Chondrocyte (in vitro differentiated cells): Measurements from ENCODE around the gene KDM4B. TPM values are rescaled to one million over a fixed set of nuclear protein-coding genes. Genes with fewer than 3 reads are reported as not detected.
"Not testable (repeated sequence)": the region's sequence is repeated elsewhere in the genome, so short reads cannot be mapped to it uniquely, and the experiment has no call there.

Experiments used
- DNase-seq: peaks from one replicate; pipeline ENCODE4 v3.0.0; 2021; ENCODE audit warnings: mixed read lengths, low spot score
- H3K27ac Mint-ChIP-seq: one replicate; pipeline ENCODE4 v1.8.0; 2021; ENCODE audit warnings: mild to moderate bottlenecking, moderate library complexity, mixed read lengths; ENCODE audit not compliant: unreplicated experiment
- H3K27me3 Mint-ChIP-seq: 2 replicates; pipeline ENCODE4 v1.8.0; 2021; ENCODE audit warnings: low read depth, mixed read lengths
- H3K36me3 Mint-ChIP-seq: 2 replicates; pipeline ENCODE4 v1.8.0; 2021; ENCODE audit warnings: low read depth, mixed read lengths
- H3K4me1 Mint-ChIP-seq: 2 replicates; pipeline ENCODE4 v1.8.0; 2021; ENCODE audit warnings: low read depth, mild to moderate bottlenecking, mixed read lengths
- H3K4me3 Mint-ChIP-seq: one replicate; pipeline ENCODE4 v1.8.0; 2021; ENCODE audit warnings: mild to moderate bottlenecking, moderate library complexity, mixed read lengths; ENCODE audit not compliant: unreplicated experiment
- H3K9me3 Mint-ChIP-seq: 2 replicates; pipeline ENCODE4 v1.8.0; 2021; ENCODE audit warnings: low read depth, mixed read lengths
- total RNA-seq: library from RNA; stranded (reverse); gene quantifications from 3 replicates; pipeline ENCODE4 v1.2.1, GENCODE V29; 2021
- TF ChIP-seq, protein P1 (sequence below): fragments of 200-600 bp; sonication (generic); IDR thresholded peaks from 2 replicates; pipeline ENCODE4 v1.5.0; 2021; ENCODE audit warnings: antibody characterized with exemption, mild to moderate bottlenecking, moderate library complexity

Gene KDM4B
- total RNA-seq, 1 donor from 2014 or later, result 52.2 TPM

DNA sequence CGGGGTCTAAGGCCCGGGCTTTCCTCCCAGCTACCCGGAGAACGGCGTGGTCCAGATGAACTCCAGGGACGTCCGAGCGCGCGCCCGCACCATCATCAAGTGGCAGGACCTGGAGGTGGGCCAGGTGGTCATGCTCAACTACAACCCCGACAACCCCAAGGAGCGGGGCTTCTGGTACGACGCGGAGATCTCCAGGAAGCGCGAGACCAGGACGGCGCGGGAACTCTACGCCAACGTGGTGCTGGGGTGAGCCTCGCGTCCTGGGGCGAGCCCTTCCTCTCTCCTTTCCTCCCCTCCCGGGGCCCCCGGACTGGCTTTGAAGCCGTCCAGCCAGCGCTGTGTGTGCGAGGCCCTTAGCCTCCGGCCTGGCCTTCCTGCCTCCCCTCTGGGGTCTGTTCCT is 36.2 kb upstream of the KDM4B start:
- TF ChIP-seq, protein P1, sequence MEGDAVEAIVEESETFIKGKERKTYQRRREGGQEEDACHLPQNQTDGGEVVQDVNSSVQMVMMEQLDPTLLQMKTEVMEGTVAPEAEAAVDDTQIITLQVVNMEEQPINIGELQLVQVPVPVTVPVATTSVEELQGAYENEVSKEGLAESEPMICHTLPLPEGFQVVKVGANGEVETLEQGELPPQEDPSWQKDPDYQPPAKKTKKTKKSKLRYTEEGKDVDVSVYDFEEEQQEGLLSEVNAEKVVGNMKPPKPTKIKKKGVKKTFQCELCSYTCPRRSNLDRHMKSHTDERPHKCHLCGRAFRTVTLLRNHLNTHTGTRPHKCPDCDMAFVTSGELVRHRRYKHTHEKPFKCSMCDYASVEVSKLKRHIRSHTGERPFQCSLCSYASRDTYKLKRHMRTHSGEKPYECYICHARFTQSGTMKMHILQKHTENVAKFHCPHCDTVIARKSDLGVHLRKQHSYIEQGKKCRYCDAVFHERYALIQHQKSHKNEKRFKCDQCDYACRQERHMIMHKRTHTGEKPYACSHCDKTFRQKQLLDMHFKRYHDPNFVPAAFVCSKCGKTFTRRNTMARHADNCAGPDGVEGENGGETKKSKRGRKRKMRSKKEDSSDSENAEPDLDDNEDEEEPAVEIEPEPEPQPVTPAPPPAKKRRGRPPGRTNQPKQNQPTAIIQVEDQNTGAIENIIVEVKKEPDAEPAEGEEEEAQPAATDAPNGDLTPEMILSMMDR, result no peak
- peaks cover 10% of the 10 kb centered on the region for H3K36me3 Mint-ChIP-seq
- peaks cover 8% of the 10 kb centered on the region for H3K4me1 Mint-ChIP-seq
- no peak overlapping the region for H3K27ac Mint-ChIP-seq
- no peak for DNase-seq
- H3K4me3 Mint-ChIP-seq, result no peak overlapping the region
- H3K9me3 Mint-ChIP-seq, result no peaks in the 10 kb centered on the region
- H3K27me3 Mint-ChIP-seq, result no peaks in the 10 kb centered on the region

DNA sequence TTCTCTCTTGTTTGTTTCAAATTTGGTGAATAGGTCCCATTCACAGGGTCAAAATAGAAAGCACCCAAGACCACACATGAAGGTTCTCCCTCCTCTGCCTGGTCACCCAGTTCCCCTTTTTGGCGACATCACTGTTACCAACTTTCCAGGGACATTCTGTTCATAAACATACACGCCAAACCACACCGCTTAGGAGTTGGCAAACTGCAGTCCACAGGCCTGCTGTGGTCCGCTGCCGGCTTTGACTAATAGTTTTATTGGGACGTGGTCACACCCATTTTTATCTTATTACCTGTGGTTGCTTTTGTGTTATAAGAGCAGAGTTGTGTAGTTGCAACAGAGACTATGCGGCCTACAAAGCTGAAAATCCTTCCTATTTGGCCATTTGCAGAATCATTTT is 35.4 kb upstream of the KDM4B start:
- H3K27ac Mint-ChIP-seq, result no peak overlapping the region
- peaks cover 8% of the 10 kb centered on the region for H3K4me1 Mint-ChIP-seq
- TF ChIP-seq, protein P1, result no peak
- H3K4me3 Mint-ChIP-seq, result no peak overlapping the region
- H3K9me3 Mint-ChIP-seq, result no peaks in the 10 kb centered on the region
- H3K27me3 Mint-ChIP-seq, result no peaks in the 10 kb centered on the region
- peaks cover 10% of the 10 kb centered on the region for H3K36me3 Mint-ChIP-seq
- no peak for DNase-seq

DNA sequence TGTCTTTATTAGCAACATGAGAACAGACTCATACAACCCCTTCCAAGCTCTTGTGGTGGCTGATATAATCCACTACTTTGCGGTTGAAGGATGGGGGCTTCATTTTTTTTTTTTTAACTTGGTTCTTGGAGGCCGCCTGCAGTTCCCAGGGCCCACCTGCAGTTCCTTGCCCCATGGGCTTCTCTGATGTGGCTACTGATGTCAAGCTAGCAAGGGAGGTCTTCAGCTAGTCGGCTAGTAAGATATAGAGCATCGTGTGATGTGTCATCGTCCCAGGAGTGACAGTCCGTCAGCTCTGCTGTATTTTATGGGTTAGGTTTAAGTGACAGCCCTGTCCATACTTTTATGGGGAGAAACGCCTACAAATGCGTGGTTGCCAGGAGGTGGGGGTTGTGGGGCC is 33.5 kb upstream of the KDM4B start:
- peaks cover 10% of the 10 kb centered on the region for H3K36me3 Mint-ChIP-seq
- H3K9me3 Mint-ChIP-seq, result no peaks in the 10 kb centered on the region
- no peaks in the 10 kb centered on the region for H3K4me1 Mint-ChIP-seq
- no peaks in the 10 kb centered on the region for H3K27me3 Mint-ChIP-seq
- TF ChIP-seq, protein P1, result no peak
- H3K4me3 Mint-ChIP-seq, result no peak overlapping the region
- H3K27ac Mint-ChIP-seq, result no peak overlapping the region
- no peak for DNase-seq

DNA sequence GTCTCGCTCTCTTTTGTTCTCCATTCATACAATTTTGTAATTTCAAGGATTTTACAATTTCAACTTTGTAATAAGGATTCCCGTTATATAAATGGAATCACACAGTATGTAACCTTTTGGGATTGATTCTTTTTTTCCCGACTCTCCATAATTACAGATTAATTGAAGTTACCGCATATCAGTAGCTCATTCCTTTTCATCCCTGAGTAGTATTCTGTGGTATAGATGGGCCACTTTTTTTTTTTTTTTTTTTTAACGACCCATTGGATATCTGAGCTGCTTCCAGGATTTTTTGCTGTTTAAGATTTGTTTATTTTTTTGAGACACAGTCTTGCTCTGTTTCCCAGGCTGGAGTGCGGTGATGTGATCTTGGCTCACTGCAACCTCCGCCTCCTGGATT is 31.9 kb upstream of the KDM4B start:
- TF ChIP-seq, protein P1, result no peak
- peaks cover 7% of the 10 kb centered on the region for H3K36me3 Mint-ChIP-seq
- H3K4me1 Mint-ChIP-seq, result no peaks in the 10 kb centered on the region
- H3K4me3 Mint-ChIP-seq, result no peak overlapping the region
- DNase-seq, result no peak
- H3K9me3 Mint-ChIP-seq, result no peaks in the 10 kb centered on the region
- H3K27me3 Mint-ChIP-seq, result no peaks in the 10 kb centered on the region
- H3K27ac Mint-ChIP-seq, result no peak overlapping the region

DNA sequence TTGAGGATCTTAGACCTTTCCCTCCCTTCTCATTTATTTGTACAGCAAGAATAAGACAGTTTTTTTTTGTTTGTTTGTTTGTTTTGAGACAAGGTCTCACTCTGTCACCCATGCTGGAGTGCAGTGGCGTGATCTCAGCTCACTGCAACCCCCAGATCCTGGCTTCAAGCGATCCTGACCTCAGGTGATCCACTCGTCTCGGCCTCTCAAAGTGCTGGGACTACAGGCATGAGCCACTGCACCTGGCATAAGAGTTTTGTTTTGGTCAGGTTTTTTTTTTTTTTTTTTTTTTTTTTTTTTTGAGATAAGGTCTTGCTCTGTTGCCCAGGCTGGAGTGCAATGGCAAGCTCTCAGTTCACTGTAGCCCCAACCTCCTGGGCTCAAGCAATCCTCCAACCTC is 30.5 kb upstream of the KDM4B start:
- H3K4me1 Mint-ChIP-seq, H3K27me3 Mint-ChIP-seq, H3K27ac Mint-ChIP-seq, H3K4me3 Mint-ChIP-seq, DNase-seq, H3K36me3 Mint-ChIP-seq, H3K9me3 Mint-ChIP-seq: not testable (repeated sequence)

DNA sequence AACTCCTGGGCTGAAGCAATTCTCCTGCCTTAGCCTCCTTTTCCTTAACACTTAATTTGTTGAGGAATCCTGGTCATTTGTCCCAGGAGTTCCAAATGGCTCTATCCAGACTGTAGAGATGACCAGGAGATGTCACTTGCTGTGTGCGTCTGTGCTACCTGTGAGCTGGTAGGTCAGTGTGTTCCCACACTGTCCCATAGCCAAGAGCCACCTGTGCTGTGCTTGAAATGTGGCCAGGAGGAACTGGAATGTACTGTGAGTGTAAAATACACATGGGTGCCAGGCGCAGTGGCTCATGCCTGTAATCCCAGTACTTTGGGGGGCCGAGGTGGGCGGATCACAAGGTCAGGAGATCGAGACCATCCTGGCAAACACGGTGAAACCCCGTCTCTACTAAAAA is 29.4 kb upstream of the KDM4B start:
- peaks cover 4% of the 10 kb centered on the region for H3K36me3 Mint-ChIP-seq
- H3K27me3 Mint-ChIP-seq, result no peaks in the 10 kb centered on the region
- DNase-seq, result no peak
- no peak overlapping the region for H3K4me3 Mint-ChIP-seq
- no peak overlapping the region for H3K27ac Mint-ChIP-seq
- TF ChIP-seq, protein P1, result no peak
- no peaks in the 10 kb centered on the region for H3K4me1 Mint-ChIP-seq
- H3K9me3 Mint-ChIP-seq, result no peaks in the 10 kb centered on the region

DNA sequence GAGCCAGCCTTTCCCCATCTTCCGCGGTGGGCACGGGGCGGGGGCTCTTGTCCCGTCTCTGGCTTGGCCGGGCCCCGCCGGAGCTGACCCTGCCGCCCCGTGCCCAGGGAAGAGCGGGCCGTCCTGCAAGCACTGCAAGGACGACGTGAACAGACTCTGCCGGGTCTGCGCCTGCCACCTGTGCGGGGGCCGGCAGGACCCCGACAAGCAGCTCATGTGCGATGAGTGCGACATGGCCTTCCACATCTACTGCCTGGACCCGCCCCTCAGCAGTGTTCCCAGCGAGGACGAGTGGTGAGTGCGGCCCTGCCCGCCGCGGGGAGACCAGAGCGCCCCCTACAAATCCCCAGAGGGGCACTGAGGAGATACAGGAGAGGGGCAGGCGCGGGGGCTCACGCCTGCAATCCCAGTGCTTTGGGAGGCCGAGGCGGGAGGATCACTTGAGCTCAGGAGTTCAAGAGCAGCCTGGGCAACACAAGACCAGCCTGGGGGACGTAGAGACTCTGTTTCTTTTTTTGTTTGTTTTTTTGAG is 27.2 kb upstream of the KDM4B start:
- not testable (repeated sequence) for H3K4me3 Mint-ChIP-seq, DNase-seq, H3K27ac Mint-ChIP-seq, H3K27me3 Mint-ChIP-seq, H3K4me1 Mint-ChIP-seq, H3K9me3 Mint-ChIP-seq, H3K36me3 Mint-ChIP-seq

DNA sequence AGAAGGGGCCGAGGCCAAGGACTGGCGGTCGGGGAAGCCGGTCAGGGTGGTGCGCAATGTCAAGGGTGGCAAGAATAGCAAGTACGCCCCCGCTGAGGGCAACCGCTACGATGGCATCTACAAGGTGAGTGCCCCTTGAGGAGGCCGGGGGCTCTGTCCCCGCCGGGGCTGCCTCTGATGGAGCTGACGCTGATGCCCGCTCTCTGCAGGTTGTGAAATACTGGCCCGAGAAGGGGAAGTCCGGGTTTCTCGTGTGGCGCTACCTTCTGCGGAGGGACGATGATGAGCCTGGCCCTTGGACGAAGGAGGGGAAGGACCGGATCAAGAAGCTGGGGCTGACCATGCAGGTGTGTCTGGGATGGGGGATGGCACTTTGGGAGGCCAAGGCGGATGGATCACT is 18.3 kb upstream of the KDM4B start:
- H3K36me3 Mint-ChIP-seq, result peaks cover 23% of the 10 kb centered on the region
- not testable (repeated sequence) for H3K9me3 Mint-ChIP-seq

More for the DNA sequence above, 18.3 kb upstream of the KDM4B start:
- not testable (repeated sequence) for H3K27me3 Mint-ChIP-seq, H3K4me1 Mint-ChIP-seq, H3K27ac Mint-ChIP-seq, DNase-seq, H3K4me3 Mint-ChIP-seq
